Suprapubic skin (tissue), 4 donors: ENCODE data around the gene SLC8A2. TPM values are rescaled to one million over a fixed set of nuclear protein-coding genes. Genes with fewer than 3 reads are reported as not detected.

Experiments
- DNase-seq, 2 donors: peaks; one replicate each; pipeline ENCODE4 v3.0.0-alpha.2; 2019; ENCODE audit warnings: low spot score in 2 of 2
- H3K27ac ChIP-seq: fragments of 200-600 bp; sonication (generic); one replicate; pipeline ENCODE4 v1.5.1; 2019
- H3K27me3 ChIP-seq: fragments of 200-600 bp; sonication (generic); one replicate; pipeline ENCODE4 v1.5.1; 2019
- H3K36me3 ChIP-seq: fragments of 200-600 bp; sonication (generic); one replicate; pipeline ENCODE4 v1.5.1; 2019
- H3K4me1 ChIP-seq: fragments of 200-600 bp; sonication (generic); one replicate; pipeline ENCODE4 v1.5.1; 2019
- H3K4me3 ChIP-seq: fragments of 200-600 bp; sonication (generic); one replicate; pipeline ENCODE4 v1.5.1; 2019; ENCODE audit warnings: mild to moderate bottlenecking
- H3K9me3 ChIP-seq: fragments of 200-600 bp; sonication (generic); one replicate; pipeline ENCODE4 v1.5.1; 2019
- CTCF ChIP-seq, 2 donors: fragments of 200-600 bp in 1 of 2; fragments of 450-650 bp in 1 of 2; sonication (generic) in 1 of 2; IDR thresholded peaks; one replicate each; pipeline ENCODE4 v1.5.1; 2016 to 2019; ENCODE audit warnings: antibody characterized with exemption in 2 of 2, mild to moderate bottlenecking in 1 of 2, moderate library complexity in 1 of 2
- EP300 ChIP-seq: sonication (generic); formaldehyde crosslinking; IDR thresholded peaks from one replicate; pipeline ENCODE4 v1.6.1; 2017; ENCODE audit warnings: antibody characterized with exemption
- POLR2A ChIP-seq, 2 donors: fragments of 450-650 bp; IDR thresholded peaks; one replicate each; pipeline ENCODE4 v1.6.1; 2017; ENCODE audit warnings: antibody characterized with exemption in 2 of 2, mild to moderate bottlenecking in 2 of 2, moderate library complexity in 2 of 2
- POLR2AphosphoS5 ChIP-seq, 3 donors: sonication (generic); formaldehyde crosslinking; IDR thresholded peaks; one replicate each; pipeline ENCODE4 v1.6.1; 2017; ENCODE audit warnings: antibody characterized with exemption in 3 of 3
- WGBS: methylation state at CpG from one replicate; pipeline ENCODE4 v1.1.5; 2018; 5-methylcytosine and 5-hydroxymethylcytosine counted together
- total RNA-seq, 4 donors: library from RNA; depleted of rRNA; stranded (reverse); fragments of >200 nt; gene quantifications; one replicate each; pipeline ENCODE4 v1.1.0, GENCODE V29; 2016

The SLC8A2 gene
- total RNA-seq, 4 donors from 2014 or later: 0.26 to 1.2 (median 0.38) TPM; not detected in 1

- no peak overlapping the region for H3K27ac ChIP-seq
- 25% methylated on average over 6 of the region's 6 CpGs for WGBS
- H3K36me3 ChIP-seq: no peaks in the 10 kb centered on the region
- peaks cover 84% of the 10 kb centered on the region for H3K27me3 ChIP-seq
- TF ChIP-seq POLR2A (IDR thresholded peaks at IDR 0.05): no peak
- no peaks in the 10 kb centered on the region for H3K9me3 ChIP-seq
- no peak for DNase-seq
- H3K4me3 ChIP-seq: no peak overlapping the region
- H3K4me1 ChIP-seq: peaks cover 15% of the 10 kb centered on the region
Observed at GRCh38 chr19:47469363-47469700, 2.4 kb downstream of the SLC8A2 start.

GRCh38 chr19:47467914-47468313 lies 3.8 kb downstream of the SLC8A2 start:
- Histone ChIP-seq H3K4me1 (peaks cover 15% of the 10 kb centered on the region), H3K36me3 (no peaks in the 10 kb centered on the region), H3K4me3 (no peak overlapping the region), H3K27me3 (peaks cover 71% of the 10 kb centered on the region), H3K9me3 (no peaks in the 10 kb centered on the region), H3K27ac (no peak overlapping the region)
- TF ChIP-seq CTCF (IDR thresholded peaks at IDR 0.05): no peak
- no peak for TF ChIP-seq EP300
- no peak for TF ChIP-seq POLR2A (IDR thresholded peaks at IDR 0.05)
- no peak for TF ChIP-seq POLR2AphosphoS5 (IDR thresholded peaks at IDR 0.05)
- 44% methylated on average over 9 of the region's 9 CpGs for WGBS
- no peak for DNase-seq

- H3K9me3 ChIP-seq: no peaks in the 10 kb centered on the region
- H3K27me3 ChIP-seq: peaks cover 53% of the 10 kb centered on the region
- no peaks in the 10 kb centered on the region for H3K36me3 ChIP-seq
- WGBS: 89% methylated on average over 13 of the region's 27 CpGs
- no peak overlapping the region for H3K4me3 ChIP-seq
- TF ChIP-seq POLR2AphosphoS5 (IDR thresholded peaks at IDR 0.05) (no peak), CTCF (IDR thresholded peaks at IDR 0.05) (no peak), POLR2A (IDR thresholded peaks at IDR 0.05) (no peak), EP300 (no peak)
- no peak overlapping the region for H3K27ac ChIP-seq
- no peak for DNase-seq
- no peaks in the 10 kb centered on the region for H3K4me1 ChIP-seq
Observed at GRCh38 chr19:47465957-47466356, 5.7 kb downstream of the SLC8A2 start.

GRCh38 chr19:47464675-47465419 lies 6.8 kb downstream of the SLC8A2 start:
- H3K9me3 ChIP-seq: no peaks in the 10 kb centered on the region
- no peak for DNase-seq
- peaks cover 53% of the 10 kb centered on the region for H3K27me3 ChIP-seq
- H3K36me3 ChIP-seq: no peaks in the 10 kb centered on the region
- no peaks in the 10 kb centered on the region for H3K4me1 ChIP-seq
- WGBS: 55% methylated on average over 10 of the region's 10 CpGs
- no peak overlapping the region for H3K4me3 ChIP-seq
- no peak overlapping the region for H3K27ac ChIP-seq
- TF ChIP-seq POLR2AphosphoS5 (IDR thresholded peaks at IDR 0.05) (no peak), EP300 (no peak), CTCF (IDR thresholded peaks at IDR 0.05) (no peak), POLR2A (IDR thresholded peaks at IDR 0.05) (no peak)

GRCh38 chr19:47461876-47462275 lies 9.8 kb downstream of the SLC8A2 start:
- H3K27me3 ChIP-seq: peaks cover 57% of the 10 kb centered on the region
- WGBS: 93% methylated on average over 5 of the region's 5 CpGs
- no peak for TF ChIP-seq POLR2AphosphoS5 (IDR thresholded peaks at IDR 0.05)
- no peak for TF ChIP-seq CTCF (IDR thresholded peaks at IDR 0.05)
- no peak for TF ChIP-seq EP300
- no peak for TF ChIP-seq POLR2A (IDR thresholded peaks at IDR 0.05)

More at GRCh38 chr19:47461876-47462275, 9.8 kb downstream of the SLC8A2 start:
- Histone ChIP-seq H3K4me1 (peaks cover 11% of the 10 kb centered on the region), H3K4me3 (no peak overlapping the region), H3K27ac (no peak overlapping the region), H3K9me3 (no peaks in the 10 kb centered on the region), H3K36me3 (no peaks in the 10 kb centered on the region)
- no peak for DNase-seq
